ENCODE measurements around the gene VPS26A.

VPS26A gene

DNA sequence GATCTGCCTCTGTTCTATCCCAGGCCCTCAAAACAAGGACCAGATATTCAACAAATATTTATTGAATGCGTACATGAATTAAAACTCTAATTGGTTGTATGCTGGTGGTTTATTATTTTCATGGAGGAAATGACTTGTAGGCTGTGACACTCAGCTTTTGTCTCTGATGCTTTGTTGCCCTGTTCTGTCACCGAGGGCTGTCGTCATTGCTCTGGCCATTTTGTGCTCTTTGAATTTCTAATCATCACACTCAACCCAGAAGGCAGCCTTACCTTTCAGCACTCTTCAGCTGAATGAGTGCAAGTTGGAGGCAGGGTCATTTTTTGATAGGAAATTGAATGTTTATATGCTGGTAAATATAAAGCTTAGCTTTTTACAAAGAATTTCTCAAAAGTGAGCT, 21.5 kb upstream of the VPS26A start:
- H3K4me3 ChIP-seq (replicated peaks in 1 of 2; ENCODE audit: low read depth in 2 of 2, low read length in 2 of 2) = no peak overlapping the region
- DNase-seq (ENCODE audit: low read depth in 2 of 2) = no peak
- TF ChIP-seq, protein P1, sequence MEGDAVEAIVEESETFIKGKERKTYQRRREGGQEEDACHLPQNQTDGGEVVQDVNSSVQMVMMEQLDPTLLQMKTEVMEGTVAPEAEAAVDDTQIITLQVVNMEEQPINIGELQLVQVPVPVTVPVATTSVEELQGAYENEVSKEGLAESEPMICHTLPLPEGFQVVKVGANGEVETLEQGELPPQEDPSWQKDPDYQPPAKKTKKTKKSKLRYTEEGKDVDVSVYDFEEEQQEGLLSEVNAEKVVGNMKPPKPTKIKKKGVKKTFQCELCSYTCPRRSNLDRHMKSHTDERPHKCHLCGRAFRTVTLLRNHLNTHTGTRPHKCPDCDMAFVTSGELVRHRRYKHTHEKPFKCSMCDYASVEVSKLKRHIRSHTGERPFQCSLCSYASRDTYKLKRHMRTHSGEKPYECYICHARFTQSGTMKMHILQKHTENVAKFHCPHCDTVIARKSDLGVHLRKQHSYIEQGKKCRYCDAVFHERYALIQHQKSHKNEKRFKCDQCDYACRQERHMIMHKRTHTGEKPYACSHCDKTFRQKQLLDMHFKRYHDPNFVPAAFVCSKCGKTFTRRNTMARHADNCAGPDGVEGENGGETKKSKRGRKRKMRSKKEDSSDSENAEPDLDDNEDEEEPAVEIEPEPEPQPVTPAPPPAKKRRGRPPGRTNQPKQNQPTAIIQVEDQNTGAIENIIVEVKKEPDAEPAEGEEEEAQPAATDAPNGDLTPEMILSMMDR (IDR thresholded peaks at IDR 0.05; ENCODE audit: low read depth, low read length) = no peak

DNA sequence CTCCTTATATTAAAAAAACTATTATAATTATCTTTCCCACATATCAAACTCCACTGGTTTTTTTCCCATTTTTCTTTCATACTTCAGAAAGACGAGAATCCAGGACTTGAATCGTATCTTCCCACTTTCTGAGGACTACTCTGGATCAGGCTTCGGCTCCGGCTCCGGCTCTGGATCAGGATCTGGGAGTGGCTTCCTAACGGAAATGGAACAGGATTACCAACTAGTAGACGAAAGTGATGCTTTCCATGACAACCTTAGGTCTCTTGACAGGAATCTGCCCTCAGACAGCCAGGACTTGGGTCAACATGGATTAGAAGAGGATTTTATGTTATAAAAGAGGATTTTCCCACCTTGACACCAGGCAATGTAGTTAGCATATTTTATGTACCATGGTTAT, 20.2 kb upstream of the VPS26A start:
- H3K4me3 ChIP-seq (replicated peaks in 1 of 2; ENCODE audit: low read depth in 2 of 2, low read length in 2 of 2) = no peak overlapping the region
- DNase-seq (ENCODE audit: low read depth in 2 of 2) = no peak
- TF ChIP-seq, protein P1 (IDR thresholded peaks at IDR 0.05; ENCODE audit: low read depth, low read length) = no peak

DNA sequence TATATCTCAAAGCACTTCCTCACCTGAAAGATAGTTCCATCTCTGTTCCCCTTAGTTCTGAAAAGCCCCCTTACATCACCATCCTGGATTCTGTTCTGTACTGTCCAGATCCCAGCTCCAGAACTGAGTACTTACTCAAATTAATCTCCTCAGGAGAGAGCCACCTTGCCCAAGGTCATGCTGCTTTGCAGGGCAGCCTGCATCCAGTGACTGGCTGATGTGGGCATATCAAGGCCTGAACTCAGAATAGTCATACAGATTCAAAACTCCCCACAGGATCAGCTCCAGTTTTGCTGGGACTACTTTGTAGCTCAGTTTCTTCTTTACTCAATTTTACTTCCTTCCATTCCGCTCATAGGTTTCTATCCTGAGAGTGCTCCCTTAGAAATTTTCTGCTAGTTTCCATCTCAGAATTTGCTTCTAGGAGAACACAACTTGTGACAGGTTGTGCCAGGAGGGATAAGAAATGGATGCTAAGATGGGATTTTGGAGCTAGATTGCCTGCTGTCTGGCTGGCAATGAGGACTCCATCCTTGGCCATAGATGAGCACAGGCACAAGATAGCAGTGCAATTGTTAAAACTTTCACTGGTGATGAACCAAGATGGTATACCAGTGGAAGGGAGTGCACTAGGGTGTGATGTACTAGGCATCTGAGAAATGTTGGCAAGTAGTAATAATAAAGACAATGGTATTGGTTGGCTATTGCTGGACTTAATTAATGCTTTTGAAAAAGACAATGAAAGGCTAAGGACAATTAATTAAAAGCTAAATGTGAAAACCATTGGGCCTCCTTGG, 18.8 kb upstream of the VPS26A start:
- TF ChIP-seq, protein P1 (IDR thresholded peaks at IDR 0.05; ENCODE audit: low read depth, low read length) = no peak
- H3K4me3 ChIP-seq (replicated peaks in 1 of 2; ENCODE audit: low read depth in 2 of 2, low read length in 2 of 2) = no peak overlapping the region
- DNase-seq (ENCODE audit: low read depth in 2 of 2) = no peak

DNA sequence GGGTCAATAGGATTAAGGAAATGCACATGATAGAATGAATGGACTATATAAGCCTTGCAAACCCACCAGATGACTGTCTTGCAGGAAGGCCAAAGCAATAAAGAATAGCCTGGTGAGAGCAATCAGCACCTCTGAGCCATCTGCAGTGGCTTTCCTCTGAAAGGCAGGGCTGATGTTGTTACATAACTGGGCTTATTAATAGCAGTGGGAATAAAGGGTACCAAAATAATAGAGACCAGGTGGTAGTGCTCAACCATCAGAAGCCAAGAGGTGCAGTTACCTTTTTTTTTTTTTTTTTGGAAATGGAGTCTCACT, 16.8 kb upstream of the VPS26A start:
- H3K4me3 ChIP-seq (replicated peaks in 1 of 2; ENCODE audit: low read depth in 2 of 2, low read length in 2 of 2) = no peak overlapping the region
- DNase-seq (ENCODE audit: low read depth in 2 of 2) = no peak
- TF ChIP-seq, protein P1 (IDR thresholded peaks at IDR 0.05; ENCODE audit: low read depth, low read length) = no peak

DNA sequence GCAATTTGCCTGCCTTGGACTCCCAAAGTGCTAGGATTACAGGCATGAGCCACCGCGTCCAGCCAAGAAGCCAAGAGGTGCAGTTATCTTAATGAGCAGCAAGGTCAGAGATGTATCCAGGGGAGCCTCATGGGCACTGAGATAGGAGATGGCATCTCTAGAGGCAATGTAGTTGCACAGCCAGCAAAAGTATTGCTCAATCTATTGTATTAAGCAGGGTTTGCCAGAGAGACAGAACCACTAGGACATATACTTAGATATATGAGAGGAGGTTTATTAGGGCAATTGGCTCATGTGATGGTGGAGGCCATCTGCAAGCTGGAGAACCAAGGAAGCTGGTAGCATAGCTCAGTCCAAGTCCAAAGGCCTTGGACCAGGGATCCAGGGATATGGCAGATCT, 16.3 kb upstream of the VPS26A start:
- TF ChIP-seq, protein P1 (IDR thresholded peaks at IDR 0.05; ENCODE audit: low read depth, low read length) = no peak
- H3K4me3 ChIP-seq (replicated peaks in 1 of 2; ENCODE audit: low read depth in 2 of 2, low read length in 2 of 2) = no peak overlapping the region
- DNase-seq (ENCODE audit: low read depth in 2 of 2) = no peak

DNA sequence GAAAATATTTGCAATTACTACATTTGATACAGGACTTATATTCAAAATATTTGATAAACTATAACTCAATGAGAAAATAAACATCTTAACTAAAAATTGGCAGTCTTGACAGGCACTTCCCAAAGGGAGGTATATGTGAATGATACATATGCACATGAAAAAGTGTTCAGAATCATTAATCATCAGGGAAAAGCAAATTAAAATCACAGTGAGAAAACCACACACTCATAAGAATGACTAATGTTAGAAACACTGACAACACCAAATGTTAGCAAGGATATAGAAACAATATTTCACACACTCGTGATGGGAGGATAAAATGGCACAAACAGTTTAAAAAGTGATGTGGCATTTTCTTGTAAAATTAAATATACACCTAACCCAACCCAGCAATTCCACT, 4.1 kb upstream of the VPS26A start:
- no peak overlapping the region for H3K4me3 ChIP-seq (replicated peaks in 1 of 2; ENCODE audit: low read depth in 2 of 2, low read length in 2 of 2)
- TF ChIP-seq, protein P1 (IDR thresholded peaks at IDR 0.05; ENCODE audit: low read depth, low read length) = no peak
- no peak for DNase-seq (ENCODE audit: low read depth in 2 of 2)

DNA sequence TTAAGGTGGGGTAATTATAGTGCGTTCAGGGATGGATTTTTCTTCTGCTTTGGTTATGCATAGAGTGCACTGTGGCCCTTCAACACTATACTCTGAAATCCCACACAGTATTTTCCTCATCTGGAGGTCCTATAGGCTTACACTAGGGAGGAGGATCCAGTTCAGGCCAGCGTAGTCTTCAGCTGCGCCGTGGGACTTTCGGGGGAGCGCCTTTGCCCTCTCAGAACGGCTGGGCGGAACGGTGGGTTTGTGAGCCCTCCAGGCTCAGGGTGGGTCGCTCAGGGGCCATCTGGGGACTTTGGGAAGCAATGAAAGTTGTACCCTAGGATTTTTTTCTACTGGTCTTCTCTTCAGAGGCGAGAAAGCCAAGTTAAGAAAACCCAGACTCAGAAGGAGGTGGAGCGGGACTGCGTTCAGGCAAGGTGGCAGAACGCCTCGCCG, 652 bp upstream of the VPS26A start:
- DNase-seq (ENCODE audit: low read depth in 2 of 2) = peak; percentile 75 to 77
- peak overlapping the region; percentile 64 to 66 for H3K4me3 ChIP-seq (replicated peaks in 1 of 2; ENCODE audit: low read depth in 2 of 2, low read length in 2 of 2)
- TF ChIP-seq, protein P1 (IDR thresholded peaks at IDR 0.05; ENCODE audit: low read depth, low read length) = peak; percentile 35

Data from cardiac fibroblast (primary cell).